ENCODE results near the gene GOT2. TPM values are rescaled to one million over a fixed set of nuclear protein-coding genes. Genes with fewer than 3 reads are reported as not detected.

GOT2 gene
- total RNA-seq, 4 donors from 2014 or later, result 16.8 to 22.9 (median 19.1) TPM

GRCh38 chr16:58730724-58731370, 3.3 kb downstream of the GOT2 start:
- TF ChIP-seq, protein P1, sequence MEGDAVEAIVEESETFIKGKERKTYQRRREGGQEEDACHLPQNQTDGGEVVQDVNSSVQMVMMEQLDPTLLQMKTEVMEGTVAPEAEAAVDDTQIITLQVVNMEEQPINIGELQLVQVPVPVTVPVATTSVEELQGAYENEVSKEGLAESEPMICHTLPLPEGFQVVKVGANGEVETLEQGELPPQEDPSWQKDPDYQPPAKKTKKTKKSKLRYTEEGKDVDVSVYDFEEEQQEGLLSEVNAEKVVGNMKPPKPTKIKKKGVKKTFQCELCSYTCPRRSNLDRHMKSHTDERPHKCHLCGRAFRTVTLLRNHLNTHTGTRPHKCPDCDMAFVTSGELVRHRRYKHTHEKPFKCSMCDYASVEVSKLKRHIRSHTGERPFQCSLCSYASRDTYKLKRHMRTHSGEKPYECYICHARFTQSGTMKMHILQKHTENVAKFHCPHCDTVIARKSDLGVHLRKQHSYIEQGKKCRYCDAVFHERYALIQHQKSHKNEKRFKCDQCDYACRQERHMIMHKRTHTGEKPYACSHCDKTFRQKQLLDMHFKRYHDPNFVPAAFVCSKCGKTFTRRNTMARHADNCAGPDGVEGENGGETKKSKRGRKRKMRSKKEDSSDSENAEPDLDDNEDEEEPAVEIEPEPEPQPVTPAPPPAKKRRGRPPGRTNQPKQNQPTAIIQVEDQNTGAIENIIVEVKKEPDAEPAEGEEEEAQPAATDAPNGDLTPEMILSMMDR (IDR thresholded peaks at IDR 0.05; ENCODE audit: low read depth), result no peak

- TF ChIP-seq, protein P1 (IDR thresholded peaks at IDR 0.05; ENCODE audit: low read depth), result no peak
Observed at GRCh38 chr16:58727796-58728568, 6.1 kb downstream of the GOT2 start.

DNA sequence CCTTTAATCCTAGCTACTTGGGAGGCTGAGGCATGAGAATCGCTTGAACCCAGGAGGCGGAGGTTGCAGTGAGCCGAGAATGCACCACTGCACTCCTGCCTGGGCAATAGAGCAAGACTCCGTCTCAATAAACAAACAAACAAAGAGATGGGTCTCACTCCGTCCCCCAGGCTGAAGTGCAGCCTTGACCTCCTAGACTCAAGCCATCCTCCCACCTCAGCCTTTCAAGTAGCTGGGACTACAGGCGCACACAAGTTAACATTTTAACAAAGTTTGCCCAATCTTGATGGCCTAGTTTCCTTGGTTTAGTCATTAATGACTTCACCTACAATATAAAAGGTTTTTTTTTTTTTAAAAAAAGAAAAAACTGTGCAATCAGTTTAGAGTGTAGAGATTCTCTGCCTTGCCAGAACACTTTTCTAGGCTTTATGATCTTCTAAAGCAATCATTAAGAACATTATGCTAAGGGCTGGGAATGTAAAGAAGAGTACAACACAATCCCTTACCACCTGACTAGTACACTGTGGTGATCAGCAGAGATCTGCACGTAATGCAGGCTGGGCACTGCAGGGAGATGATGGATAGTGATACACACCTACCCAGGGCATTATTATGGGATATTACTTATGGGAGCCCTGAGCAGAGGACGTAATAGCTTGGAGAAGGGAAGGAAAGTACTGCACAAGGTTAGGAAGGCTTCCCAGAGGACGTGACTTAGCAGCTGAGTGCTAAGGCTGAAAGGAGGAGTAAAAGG, 6.9 kb downstream of the GOT2 start:
- TF ChIP-seq, protein P1 (IDR thresholded peaks at IDR 0.05; ENCODE audit: low read depth), result no peak

DNA sequence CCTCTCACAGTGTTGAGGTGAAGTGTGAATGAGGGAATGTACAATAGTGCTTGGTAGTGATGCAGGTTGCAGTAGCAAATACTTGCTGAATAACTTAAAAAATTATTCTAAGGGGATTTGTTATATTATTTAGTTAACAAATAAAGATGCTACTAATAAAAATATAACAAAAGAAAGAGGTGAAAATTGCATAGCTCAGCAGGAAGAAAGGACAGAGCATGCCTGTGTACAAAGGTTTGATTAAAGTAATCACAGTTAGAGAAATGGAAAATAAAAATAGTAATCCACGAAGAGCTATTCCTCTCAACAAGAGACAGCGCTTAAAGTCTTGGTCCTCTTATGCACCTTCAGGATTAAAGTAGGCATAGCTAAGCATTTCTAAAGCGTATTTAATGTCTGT, 11.0 kb downstream of the GOT2 start:
- TF ChIP-seq, protein P1 (IDR thresholded peaks at IDR 0.05; ENCODE audit: low read depth), result no peak

GRCh38 chr16:58717994-58718393, 16.1 kb downstream of the GOT2 start:
- TF ChIP-seq, protein P1 (IDR thresholded peaks at IDR 0.05; ENCODE audit: low read depth), result no peak

- TF ChIP-seq, protein P1 (IDR thresholded peaks at IDR 0.05; ENCODE audit: low read depth), result no peak
Observed at GRCh38 chr16:58716468-58716867, 17.6 kb downstream of the GOT2 start.

DNA sequence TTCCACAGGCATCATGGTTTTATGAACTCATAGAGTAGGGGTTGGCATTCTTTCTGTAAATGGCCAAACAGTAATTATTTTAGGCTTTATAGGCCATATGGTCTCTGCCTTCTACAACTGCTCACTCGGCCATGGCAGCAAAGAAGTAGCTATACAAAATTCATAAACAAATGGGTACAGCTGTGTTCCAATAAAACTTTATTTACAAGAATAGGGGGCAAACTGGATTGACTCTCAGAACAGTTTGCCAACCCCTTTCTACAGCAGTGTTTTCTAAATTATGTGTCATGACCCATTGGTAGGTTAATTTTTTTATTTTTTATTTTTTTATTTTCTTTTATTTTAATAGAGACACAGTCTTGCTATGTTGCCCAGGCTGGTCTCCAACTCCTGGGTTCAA, 20.4 kb downstream of the GOT2 start:
- TF ChIP-seq, protein P1 (IDR thresholded peaks at IDR 0.05; ENCODE audit: low read depth), result no peak

Data from subcutaneous adipose tissue (tissue), 4 donors.